OCI-LY1 (cell line): ENCODE results near the gene MYO1E.

Source experiments
- H2AFZ ChIP-seq: fragments of 200-600 bp; sonication (generic), shearing (Covaris generic); 2 replicates; pipeline ENCODE4 v1.6.0; 2014; ENCODE audit warnings: antibody characterized with exemption, mild to moderate bottlenecking, low read length
- H3F3A ChIP-seq: fragments of 200-600 bp; sonication (generic), shearing (Covaris generic); 2 replicates; pipeline ENCODE4 v1.6.0; 2014; ENCODE audit warnings: mild to moderate bottlenecking, antibody characterized with exemption, low read length, moderate library complexity; ENCODE audit not compliant: insufficient read depth
- H3K27ac ChIP-seq: fragments of 200-600 bp; sonication (generic); 2 replicates; pipeline ENCODE4 v1.5.1; 2014; ENCODE audit warnings: low read length, mixed run types, mild to moderate bottlenecking, low read depth; ENCODE audit not compliant: poor library complexity, severe bottlenecking
- H3K27me3 ChIP-seq: fragments of 200-600 bp; sonication (generic); 2 replicates; pipeline ENCODE4 v1.6.0; 2014; ENCODE audit warnings: antibody characterized with exemption, mild to moderate bottlenecking, low read length, moderate library complexity; ENCODE audit not compliant: insufficient read depth
- H3K36me3 ChIP-seq: fragments of 200-600 bp; sonication (generic); 2 replicates; pipeline ENCODE4 v1.6.1; 2014; ENCODE audit warnings: mild to moderate bottlenecking, antibody characterized with exemption, low read length, moderate library complexity, mixed read lengths; ENCODE audit not compliant: insufficient read depth
- H3K4me1 ChIP-seq: fragments of 200-600 bp; sonication (generic); 2 replicates; pipeline ENCODE4 v1.5.1; 2014; ENCODE audit warnings: mild to moderate bottlenecking, low read length, moderate library complexity; ENCODE audit not compliant: insufficient read depth, severe bottlenecking
- H3K4me2 ChIP-seq: fragments of 200-600 bp; sonication (generic), shearing (Covaris generic); 2 replicates; pipeline ENCODE4 v1.6.1; 2014; ENCODE audit warnings: low read length
- H3K4me3 ChIP-seq: fragments of 200-600 bp; sonication (generic); 2 replicates; pipeline ENCODE4 v1.5.1; 2014; ENCODE audit warnings: low read length, low read depth, mild to moderate bottlenecking, mixed read lengths; ENCODE audit not compliant: poor library complexity, severe bottlenecking
- H3K79me2 ChIP-seq: fragments of 200-600 bp; shearing (Covaris generic); 2 replicates; pipeline ENCODE4 v1.6.1; 2016; ENCODE audit warnings: mixed run types, low read length, mixed read lengths; ENCODE audit not compliant: insufficient read depth
- H3K9ac ChIP-seq: fragments of 200-600 bp; sonication (generic), shearing (Covaris generic); 2 replicates; pipeline ENCODE4 v1.6.1; 2014; ENCODE audit warnings: mild to moderate bottlenecking, low read length, mixed read lengths
- H3K9me2 ChIP-seq: fragments of 200-600 bp; sonication (generic), shearing (Covaris generic); 2 replicates; pipeline ENCODE4 v1.6.1; 2014; ENCODE audit warnings: low read depth, mild to moderate bottlenecking, low read length, mixed read lengths
- H3K9me3 ChIP-seq: fragments of 200-600 bp; shearing (Covaris generic); 2 replicates; pipeline ENCODE4 v1.6.1; 2014; ENCODE audit warnings: low read length, mixed read lengths
- H4K20me1 ChIP-seq: fragments of 200-600 bp; sonication (generic), shearing (Covaris generic); 2 replicates; pipeline ENCODE4 v1.6.0; 2016; ENCODE audit warnings: mild to moderate bottlenecking, low read length; ENCODE audit not compliant: insufficient read depth
- EZH2 ChIP-seq: fragments of 200-600 bp; sonication (generic), shearing (Covaris generic); IDR thresholded peaks from 2 replicates; pipeline ENCODE4 v1.8.0; 2017; ENCODE audit warnings: borderline replicate concordance, mixed run types, mild to moderate bottlenecking, antibody characterized with exemption, low read length, moderate library complexity, mixed read lengths
- TF ChIP-seq, protein P1 (sequence below): fragments of 200-600 bp; sonication (generic), shearing (Covaris generic); IDR thresholded peaks from 2 replicates; pipeline ENCODE4 v1.5.1; 2017; ENCODE audit warnings: mild to moderate bottlenecking, antibody characterized with exemption, low read length, moderate library complexity, mixed read lengths

The MYO1E gene

GRCh38 chr15:59344311-59344710, 28.4 kb downstream of the MYO1E start:
- Histone ChIP-seq H4K20me1 (no peaks in the 10 kb centered on the region), H3K36me3 (peaks cover 27% of the 10 kb centered on the region; the same call in 1 of the 2 replicates), H3K4me2 (no peak overlapping the region), H3K27ac (no peak overlapping the region), H3K27me3 (no peaks in the 10 kb centered on the region), H2AFZ (no peak overlapping the region), H3K79me2 (peaks cover 63% of the 10 kb centered on the region), H3K9me2 (no peaks in the 10 kb centered on the region), H3K9ac (no peak overlapping the region), H3K4me3 (no peak overlapping the region), H3K4me1 (peaks cover 33% of the 10 kb centered on the region), H3K9me3 (no peaks in the 10 kb centered on the region), H3F3A (no peaks in the 10 kb centered on the region)
- TF ChIP-seq, protein P1, sequence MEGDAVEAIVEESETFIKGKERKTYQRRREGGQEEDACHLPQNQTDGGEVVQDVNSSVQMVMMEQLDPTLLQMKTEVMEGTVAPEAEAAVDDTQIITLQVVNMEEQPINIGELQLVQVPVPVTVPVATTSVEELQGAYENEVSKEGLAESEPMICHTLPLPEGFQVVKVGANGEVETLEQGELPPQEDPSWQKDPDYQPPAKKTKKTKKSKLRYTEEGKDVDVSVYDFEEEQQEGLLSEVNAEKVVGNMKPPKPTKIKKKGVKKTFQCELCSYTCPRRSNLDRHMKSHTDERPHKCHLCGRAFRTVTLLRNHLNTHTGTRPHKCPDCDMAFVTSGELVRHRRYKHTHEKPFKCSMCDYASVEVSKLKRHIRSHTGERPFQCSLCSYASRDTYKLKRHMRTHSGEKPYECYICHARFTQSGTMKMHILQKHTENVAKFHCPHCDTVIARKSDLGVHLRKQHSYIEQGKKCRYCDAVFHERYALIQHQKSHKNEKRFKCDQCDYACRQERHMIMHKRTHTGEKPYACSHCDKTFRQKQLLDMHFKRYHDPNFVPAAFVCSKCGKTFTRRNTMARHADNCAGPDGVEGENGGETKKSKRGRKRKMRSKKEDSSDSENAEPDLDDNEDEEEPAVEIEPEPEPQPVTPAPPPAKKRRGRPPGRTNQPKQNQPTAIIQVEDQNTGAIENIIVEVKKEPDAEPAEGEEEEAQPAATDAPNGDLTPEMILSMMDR = no peak
- TF ChIP-seq EZH2 = no peak

- peaks cover 56% of the 10 kb centered on the region for H3K79me2 ChIP-seq
- H3K27ac ChIP-seq = no peak overlapping the region
- H3K27me3 ChIP-seq = no peaks in the 10 kb centered on the region
- no peak overlapping the region for H3K4me3 ChIP-seq
- H3K9ac ChIP-seq = no peak overlapping the region
- TF ChIP-seq EZH2 = no peak
- TF ChIP-seq, protein P1 = no peak
- H3K36me3 ChIP-seq = peaks cover 23% of the 10 kb centered on the region; the same call in 1 of the 2 replicates
- no peaks in the 10 kb centered on the region for H3K9me3 ChIP-seq
- peaks cover 18% of the 10 kb centered on the region for H3K4me1 ChIP-seq
- H3K4me2 ChIP-seq = no peak overlapping the region
- H4K20me1 ChIP-seq = no peaks in the 10 kb centered on the region
- H3K9me2 ChIP-seq = no peaks in the 10 kb centered on the region
- no peaks in the 10 kb centered on the region for H3F3A ChIP-seq
- H2AFZ ChIP-seq = no peak overlapping the region
Observed at GRCh38 chr15:59340325-59340724, 32.3 kb downstream of the MYO1E start.

DNA sequence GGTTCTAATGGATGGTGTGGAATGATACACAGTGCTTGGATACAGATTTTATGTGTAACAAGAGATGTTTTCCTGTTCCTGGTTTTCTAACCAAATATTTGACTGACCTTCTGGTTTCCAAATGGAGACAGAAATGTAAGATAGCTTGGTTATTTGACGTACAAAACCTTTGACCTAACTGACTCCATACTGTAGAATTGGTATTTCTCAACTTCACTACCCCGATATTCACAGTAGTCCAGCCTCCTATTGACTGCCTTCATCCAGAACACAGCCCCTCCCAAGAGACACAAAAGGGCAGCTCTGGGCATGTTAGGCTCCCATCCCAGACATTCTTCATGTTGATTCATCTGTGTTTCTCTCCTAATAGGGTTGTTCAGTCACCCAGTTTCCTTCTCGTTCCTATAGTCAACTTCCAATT, 33.4 kb downstream of the MYO1E start:
- no peaks in the 10 kb centered on the region for H3K9me3 ChIP-seq
- no peak overlapping the region for H3K27ac ChIP-seq
- peaks cover 58% of the 10 kb centered on the region for H3K79me2 ChIP-seq
- peaks cover 15% of the 10 kb centered on the region; the same call in 1 of the 2 replicates for H3K36me3 ChIP-seq
- H3F3A ChIP-seq = no peaks in the 10 kb centered on the region
- no peaks in the 10 kb centered on the region for H3K9me2 ChIP-seq
- H3K4me3 ChIP-seq = no peak overlapping the region
- no peak overlapping the region for H3K9ac ChIP-seq
- no peaks in the 10 kb centered on the region for H3K27me3 ChIP-seq
- no peak overlapping the region for H3K4me2 ChIP-seq
- no peaks in the 10 kb centered on the region for H4K20me1 ChIP-seq
- H2AFZ ChIP-seq = no peak overlapping the region
- TF ChIP-seq EZH2 = no peak
- TF ChIP-seq, protein P1 = no peak
- H3K4me1 ChIP-seq = peaks cover 29% of the 10 kb centered on the region
